Measurements from ENCODE around the gene ZMYM4.
"Not testable (repeated sequence)": the region's sequence is repeated elsewhere in the genome, so short reads cannot be mapped to it uniquely, and the experiment has no call there.

Gene ZMYM4

DNA sequence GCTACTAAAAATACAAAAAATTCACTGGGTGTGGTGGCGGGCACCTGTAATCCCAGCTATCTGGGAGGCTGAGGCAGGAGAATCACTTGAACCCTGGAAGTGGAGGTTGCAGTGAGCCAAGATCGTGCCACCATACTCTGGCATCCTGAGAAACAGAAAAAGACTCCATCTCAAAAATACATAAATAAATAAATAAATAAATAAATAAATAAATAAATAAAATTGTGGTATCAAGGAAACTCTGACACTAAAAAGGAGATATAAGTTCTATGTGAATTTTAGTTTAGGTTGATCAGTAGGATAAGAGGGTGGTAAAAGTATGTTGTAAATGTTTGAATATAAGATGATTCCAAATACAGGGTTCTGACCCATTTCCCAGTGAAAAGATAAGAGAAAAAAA is 63.1 kb downstream of the ZMYM4 start:
- DNase-seq, result not testable (repeated sequence)

- DNase-seq, result no peak
Observed at GRCh38 chr1:35334485-35334884, 66.0 kb downstream of the ZMYM4 start.

GRCh38 chr1:35340519-35340918 is 72.0 kb downstream of the ZMYM4 start:
- DNase-seq, result no peak

DNA sequence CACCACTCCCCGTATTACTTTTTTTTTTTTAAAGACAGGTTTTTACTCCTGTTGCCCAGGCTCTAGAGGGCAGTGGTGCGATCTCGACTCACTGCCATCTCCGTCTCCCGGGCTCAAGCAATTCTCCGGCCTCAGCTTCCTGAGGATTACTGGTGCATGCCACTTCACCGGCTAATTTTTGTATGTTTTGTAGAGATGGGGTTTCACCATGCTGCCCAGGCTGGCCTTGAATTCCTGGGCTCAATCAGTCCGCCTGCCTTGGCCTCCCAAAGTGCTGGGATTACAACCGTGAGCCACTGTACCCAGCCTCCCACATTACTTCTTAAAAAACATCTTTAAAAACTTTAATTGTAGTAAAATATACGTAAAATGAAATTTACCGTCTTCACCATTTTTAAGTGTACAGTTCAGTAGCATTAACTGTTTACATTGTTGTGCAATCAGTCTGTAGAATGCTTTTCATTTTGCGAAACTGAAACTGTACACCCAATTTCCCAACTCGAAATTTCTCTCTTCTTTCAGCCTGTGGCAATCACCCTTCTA is 77.0 kb downstream of the ZMYM4 start:
- peak in 1 of 2 donors; percentile 3 for DNase-seq

GRCh38 chr1:35350872-35351271 is 82.4 kb downstream of the ZMYM4 start:
- no peak for DNase-seq

DNA sequence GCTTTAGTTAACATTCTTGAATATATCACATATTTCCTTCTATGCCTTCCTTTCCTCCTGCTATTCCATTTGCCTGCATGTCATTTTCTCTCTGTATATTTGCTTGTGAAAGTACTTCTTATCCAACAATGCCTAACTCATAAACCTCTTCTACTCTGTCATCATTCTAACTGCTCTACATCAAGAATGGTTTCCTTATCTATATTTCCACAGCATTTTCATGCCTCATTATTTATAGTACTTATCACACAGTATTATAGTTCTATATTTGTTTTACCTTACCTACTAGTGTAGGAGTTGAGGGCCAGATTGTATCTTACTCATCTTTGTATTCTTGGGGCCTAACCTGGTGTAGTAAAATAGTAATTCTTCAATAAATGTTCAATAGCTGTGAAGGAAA is 91.5 kb downstream of the ZMYM4 start:
- no peak for DNase-seq

GRCh38 chr1:35361638-35362037 is 93.1 kb downstream of the ZMYM4 start:
- no peak for DNase-seq

GRCh38 chr1:35364741-35365140 is 96.2 kb downstream of the ZMYM4 start:
- DNase-seq, result no peak

GRCh38 chr1:35367914-35368313 is 99.4 kb downstream of the ZMYM4 start:
- DNase-seq, result no peak

DNA sequence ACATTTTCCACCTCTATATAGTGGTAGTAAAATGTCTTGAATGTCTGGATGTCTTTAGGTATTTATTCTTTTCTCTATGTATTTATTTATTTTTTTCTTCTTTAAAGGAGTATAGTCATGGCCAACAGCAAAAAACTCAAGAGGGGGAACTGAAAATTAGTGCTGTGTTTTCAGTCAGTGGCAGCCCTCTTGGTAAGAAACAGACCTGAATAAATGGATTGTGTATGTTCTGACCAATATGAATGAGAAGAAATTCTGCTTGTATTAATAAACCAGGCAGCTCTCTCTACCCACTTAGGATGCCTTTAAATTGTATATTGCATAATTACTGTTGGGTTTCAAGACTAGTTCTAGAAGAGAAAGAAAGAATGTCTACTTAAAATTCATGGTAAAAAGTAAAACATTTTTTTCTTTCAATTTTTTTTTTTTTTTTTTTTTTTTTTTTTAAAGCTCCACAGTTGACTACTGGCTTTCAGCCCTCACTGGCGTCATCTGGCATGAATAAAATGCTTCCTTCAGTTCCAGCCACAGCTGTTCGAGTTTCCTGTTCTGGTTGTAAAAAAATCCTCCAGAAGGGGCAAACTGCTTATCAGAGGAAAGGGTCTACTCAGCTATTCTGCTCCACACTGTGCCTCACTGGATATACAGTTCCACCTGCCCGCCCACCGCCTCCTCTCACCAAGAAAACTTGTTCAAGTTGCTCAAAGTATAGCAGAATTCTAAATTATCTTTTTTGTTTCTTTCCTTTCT is 101.6 kb downstream of the ZMYM4 start:
- DNase-seq, result peak in 1 of 2 donors; percentile 87

- no peak for DNase-seq
Observed at GRCh38 chr1:35371506-35371905, 103.0 kb downstream of the ZMYM4 start.

DNA sequence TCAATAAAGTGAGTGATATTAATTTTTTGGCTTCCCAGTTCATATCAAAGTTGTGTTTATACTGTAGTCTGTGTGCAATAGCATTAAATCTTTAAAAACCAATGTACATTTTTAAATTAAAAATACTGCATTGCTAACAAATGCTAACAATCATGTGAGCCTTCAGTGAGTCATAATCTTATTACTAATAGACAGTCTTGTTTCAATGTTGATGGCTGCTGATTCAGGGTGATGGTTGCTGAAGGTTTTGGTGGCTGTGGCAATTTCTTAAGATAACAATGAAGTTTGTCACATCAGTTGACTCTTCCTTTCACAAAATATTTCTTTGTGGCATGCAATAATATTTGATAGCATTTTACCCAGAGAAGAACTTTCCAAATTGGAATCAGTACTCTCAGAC is 109.0 kb downstream of the ZMYM4 start:
- no peak for DNase-seq

- no peak for DNase-seq
Observed at GRCh38 chr1:35379317-35380000, 111.0 kb downstream of the ZMYM4 start.

DNA sequence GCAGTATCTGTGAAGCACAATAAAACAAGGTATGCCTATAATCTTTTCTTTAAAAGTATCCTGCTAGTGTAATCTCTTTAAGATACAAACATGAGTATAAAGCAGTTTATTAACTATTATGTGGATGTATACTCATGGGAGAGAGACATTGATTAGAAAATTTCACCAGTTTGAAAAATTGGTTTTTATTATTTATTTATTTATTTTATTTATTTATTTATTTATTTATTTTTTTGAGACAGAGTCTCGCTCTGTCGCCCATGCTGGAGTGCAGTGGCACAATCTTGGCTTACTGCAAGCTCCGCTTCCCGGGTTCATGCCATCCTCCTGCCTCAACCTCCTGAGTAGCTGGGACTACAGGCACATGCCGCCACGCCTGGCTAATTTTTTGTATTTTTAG is 111.6 kb downstream of the ZMYM4 start:
- not testable (repeated sequence) for DNase-seq

DNA sequence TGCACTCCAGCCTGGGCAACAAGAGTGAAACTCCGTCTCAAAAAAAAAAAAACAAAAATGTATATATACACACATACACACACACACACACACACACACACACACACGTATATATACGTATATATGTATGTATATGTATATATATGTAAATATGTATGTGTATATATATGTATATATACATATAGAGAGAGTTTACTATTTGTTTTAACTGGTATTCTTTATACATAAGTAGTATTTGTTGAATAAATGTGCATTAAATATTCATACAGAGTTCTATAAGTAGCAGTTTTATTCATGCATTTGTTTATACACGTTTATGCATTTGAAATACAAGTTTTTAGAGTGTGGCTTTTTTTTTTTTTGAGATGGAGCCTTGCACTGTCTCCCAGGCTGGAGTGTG is 113.6 kb downstream of the ZMYM4 start:
- DNase-seq, result no peak

DNA sequence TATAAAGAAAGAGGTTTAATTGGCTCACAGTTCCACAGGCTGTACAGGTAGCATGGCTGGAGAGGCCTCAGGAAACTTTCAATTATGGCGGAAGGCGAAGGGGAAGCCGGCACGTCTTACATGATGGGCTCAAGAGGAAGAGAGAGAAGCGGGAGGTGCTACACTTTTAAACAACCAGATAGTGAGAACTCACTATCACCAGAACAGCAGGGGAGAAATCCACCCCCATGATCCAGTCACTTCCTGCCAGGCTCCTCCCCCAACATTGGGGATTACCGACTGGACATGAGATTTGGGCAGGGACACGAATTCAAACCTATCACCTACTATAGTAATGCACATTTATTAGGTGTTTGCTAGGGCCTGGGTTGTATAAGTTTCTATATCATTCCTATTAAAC is 117.8 kb downstream of the ZMYM4 start:
- DNase-seq, result no peak

GRCh38 chr1:35386959-35387358 is 118.5 kb downstream of the ZMYM4 start:
- no peak for DNase-seq

- DNase-seq, result no peak
Observed at GRCh38 chr1:35390600-35391494, 122.3 kb downstream of the ZMYM4 start.

- no peak for DNase-seq
Observed at GRCh38 chr1:35394386-35394785, 125.9 kb downstream of the ZMYM4 start.

DNA sequence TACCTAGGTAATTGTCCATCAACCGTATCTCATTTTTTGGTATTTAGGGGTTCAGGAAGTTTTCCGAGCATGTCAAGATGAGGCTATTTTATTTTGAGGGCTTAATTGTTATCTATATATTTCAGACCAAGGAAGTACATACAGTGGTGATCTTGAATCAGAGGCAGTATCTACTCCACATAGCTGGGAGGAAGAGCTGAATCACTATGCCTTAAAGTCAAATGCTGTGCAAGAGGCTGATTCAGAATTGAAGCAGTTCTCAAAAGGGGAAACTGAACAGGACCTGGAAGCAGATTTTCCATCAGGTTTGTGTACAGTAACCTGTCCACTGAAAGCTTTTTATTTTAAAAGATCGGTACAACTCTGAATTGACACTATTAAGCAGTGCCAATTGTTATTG is 130.2 kb downstream of the ZMYM4 start:
- DNase-seq, result no peak

GRCh38 chr1:35401049-35401448 is 132.5 kb downstream of the ZMYM4 start:
- DNase-seq, result no peak

DNA sequence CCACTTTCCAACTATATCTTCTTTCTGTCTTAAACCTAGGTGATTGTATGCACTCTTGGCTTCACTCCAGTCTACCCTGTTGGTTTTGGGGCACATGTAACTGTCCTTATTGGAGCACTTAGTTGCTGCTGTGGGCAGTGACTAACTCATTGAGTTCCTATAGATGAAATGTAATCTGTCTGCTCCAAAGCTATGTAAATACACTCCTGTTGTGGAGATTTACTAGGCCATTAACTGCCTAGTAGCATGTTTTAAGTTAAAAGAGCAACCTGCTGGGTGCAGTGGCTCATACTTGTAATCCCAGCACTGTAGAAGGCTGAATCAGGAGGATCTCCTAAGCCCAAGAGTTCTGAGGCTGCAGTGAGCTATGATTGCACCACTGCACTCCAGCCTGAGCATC is 137.6 kb downstream of the ZMYM4 start:
- no peak for DNase-seq

GRCh38 chr1:35407743-35408142 is 139.2 kb downstream of the ZMYM4 start:
- no peak for DNase-seq
